IMR-90 (cell line): ENCODE measurements around the gene MIXL1. TPM values are rescaled to one million over a fixed set of nuclear protein-coding genes. Genes with fewer than 3 reads are reported as not detected.

Source experiments
- ATAC-seq: fragments of 200-7000 bp; cut with Tn5 transposase; 2 replicates; pipeline ENCODE4 v1.9.1; 2020; ENCODE audit warnings: low read depth, mild to moderate bottlenecking, moderate library complexity
- BruUV-seq: library from RNA; stranded (reverse); fragments of 400-500 nt; replicated peaks from 2 replicates; lab custom pipeline; 2021; lab: Mats Ljungman, UMichigan
- CTCF ChIA-PET: fragments of 300-600 bp; formaldehyde crosslinking; extraction: SDS; loops from one replicate; lab custom pipeline; 2021; ENCODE audit warnings: antibody characterized with exemption; lab: Yijun Ruan, JAX
- POLR2A ChIA-PET: fragments of 300-600 bp; sonication (Branson Sonifier 250); formaldehyde crosslinking; loops from one replicate; lab custom pipeline; 2022; ENCODE audit warnings: antibody characterized with exemption; ENCODE audit not compliant: unreplicated experiment; lab: Charles Lee
- DNase-seq: peaks from one replicate; pipeline ENCODE4 v3.0.0; 2013
- H2AFZ ChIP-seq: replicated peaks from 2 replicates; pipeline ENCODE3; 2013; ENCODE audit warnings: low read length, mild to moderate bottlenecking; ENCODE audit not compliant: poor library complexity
- H2AK5ac ChIP-seq: 2 replicates; pipeline ENCODE4 v1.6.1; 2013; ENCODE audit warnings: low read depth, low read length, inconsistent platforms
- H2AK9ac ChIP-seq: replicated peaks from 2 replicates; pipeline ENCODE3; 2013; ENCODE audit warnings: mild to moderate bottlenecking, low read depth, low read length, moderate library complexity; ENCODE audit not compliant: poor library complexity
- H2BK120ac ChIP-seq: 2 replicates; pipeline ENCODE4 v1.6.1; 2013; ENCODE audit warnings: low read depth, low read length, inconsistent platforms
- H2BK15ac ChIP-seq: 3 replicates; pipeline ENCODE4 v1.6.1; 2013; ENCODE audit warnings: low read depth, low read length, inconsistent platforms
- H2BK20ac ChIP-seq: 2 replicates; pipeline ENCODE4 v1.6.1; 2013; ENCODE audit warnings: low read depth, mild to moderate bottlenecking, inconsistent platforms, low read length, moderate library complexity
- H2BK5ac ChIP-seq: 2 replicates; pipeline ENCODE4 v1.6.1; 2013; ENCODE audit warnings: mild to moderate bottlenecking, low read depth, low read length, inconsistent platforms; ENCODE audit not compliant: poor library complexity, severe bottlenecking
- H3K14ac ChIP-seq: replicated peaks from 2 replicates; pipeline ENCODE4 v1.6.1; 2013; ENCODE audit warnings: low read depth, low read length, inconsistent platforms
- H3K18ac ChIP-seq: 2 replicates; pipeline ENCODE4 v1.6.1; 2013; ENCODE audit warnings: low read depth, low read length, control low read depth
- H3K23ac ChIP-seq: 2 replicates; pipeline ENCODE4 v1.6.1; 2013; ENCODE audit warnings: low read depth, low read length, inconsistent platforms
- H3K27ac ChIP-seq: 2 replicates; pipeline ENCODE4 v1.5.1; 2013; ENCODE audit warnings: mild to moderate bottlenecking, control low read depth, low read length; ENCODE audit not compliant: insufficient read depth
- H3K27me3 ChIP-seq: 2 replicates; pipeline ENCODE4 v1.6.1; 2013; ENCODE audit warnings: low read length; ENCODE audit not compliant: control insufficient read depth, insufficient read depth
- H3K36me3 ChIP-seq: 2 replicates; pipeline ENCODE4 v1.6.1; 2013; ENCODE audit warnings: low read length, mixed read lengths; ENCODE audit not compliant: control insufficient read depth, insufficient read depth
- H3K4ac ChIP-seq: 2 replicates; pipeline ENCODE4 v1.6.1; 2013; ENCODE audit warnings: low read depth, low read length, inconsistent platforms
- H3K4me1 ChIP-seq: 2 replicates; pipeline ENCODE4 v1.6.1; 2013; ENCODE audit warnings: low read length, mixed read lengths; ENCODE audit not compliant: control insufficient read depth, insufficient read depth
- H3K4me2 ChIP-seq: 2 replicates; pipeline ENCODE4 v1.6.1; 2013; ENCODE audit warnings: low read depth, mild to moderate bottlenecking, control low read depth, low read length, moderate library complexity
- H3K4me3 ChIP-seq: 2 replicates; pipeline ENCODE4 v1.5.1; 2013; ENCODE audit warnings: low read depth, mild to moderate bottlenecking, control low read depth, low read length, moderate library complexity; ENCODE audit not compliant: insufficient read depth
- H3K56ac ChIP-seq: 2 replicates; pipeline ENCODE4 v1.6.1; 2013; ENCODE audit warnings: low read length, inconsistent platforms; ENCODE audit not compliant: insufficient read depth; ENCODE audit errors: extremely low read depth
- H3K79me1 ChIP-seq, 2 experiments: 2 replicates each; pipeline ENCODE4 v1.6.1; 2013; ENCODE audit warnings: low read length in 2 of 2, inconsistent platforms in 1 of 2, low read depth in 1 of 2
- H3K9ac ChIP-seq: 2 replicates; pipeline ENCODE4 v1.6.1; 2013; ENCODE audit warnings: low read depth, low read length, control low read depth
- H3K9me1 ChIP-seq: 2 replicates; pipeline ENCODE4 v1.6.1; 2013; ENCODE audit warnings: low read length, inconsistent platforms; ENCODE audit not compliant: insufficient read depth
- H3K9me3 ChIP-seq: 2 replicates; pipeline ENCODE4 v1.6.1; 2013; ENCODE audit warnings: low read length; ENCODE audit not compliant: control insufficient read depth, insufficient read depth
- H4K20me1 ChIP-seq: 2 replicates; pipeline ENCODE4 v1.6.1; 2013; ENCODE audit warnings: low read length, inconsistent platforms; ENCODE audit not compliant: insufficient read depth
- H4K5ac ChIP-seq: 2 replicates; pipeline ENCODE4 v1.6.1; 2013; ENCODE audit warnings: mild to moderate bottlenecking, low read depth, low read length, control low read depth
- H4K8ac ChIP-seq, 2 experiments: 2 replicates each; pipeline ENCODE4 v1.6.1; 2013; ENCODE audit warnings: low read depth in 2 of 2, low read length in 2 of 2, control low read depth in 1 of 2, inconsistent platforms in 1 of 2
- H4K91ac ChIP-seq: 2 replicates; pipeline ENCODE4 v1.6.1; 2013; ENCODE audit warnings: low read depth, low read length, inconsistent platforms; ENCODE audit not compliant: insufficient read depth
- BHLHE40 ChIP-seq: fragments of 150-350 bp; IDR thresholded peaks from 2 replicates; pipeline ENCODE4 v1.6.1; 2016; ENCODE audit warnings: mild to moderate bottlenecking, low read depth, low read length
- CEBPB ChIP-seq: IDR thresholded peaks from 2 replicates; pipeline ENCODE4 v1.6.1; 2012; ENCODE audit warnings: low read depth, low read length, improper control_type of control experiment
- CHD1 ChIP-seq: IDR thresholded peaks from 2 replicates; pipeline ENCODE4 v1.6.1; 2012; ENCODE audit warnings: low read depth, low read length, improper control_type of control experiment
- CTCF ChIP-seq: conservative IDR thresholded peaks from 2 replicates; pipeline ENCODE4 v1.5.1; 2012; ENCODE audit warnings: mild to moderate bottlenecking, low read depth, low read length, improper control_type of control experiment
- ELK1 ChIP-seq: fragments of 150-350 bp; IDR thresholded peaks from 2 replicates; pipeline ENCODE4 v1.6.1; 2016; ENCODE audit warnings: low read depth, mild to moderate bottlenecking, low read length, moderate library complexity, borderline replicate concordance
- FOS ChIP-seq: fragments of 150-350 bp; IDR thresholded peaks from 2 replicates; pipeline ENCODE4 v1.6.1; 2016; ENCODE audit warnings: low read depth, low read length
- MAFK ChIP-seq: IDR thresholded peaks from 2 replicates; pipeline ENCODE4 v1.6.1; 2012; ENCODE audit warnings: low read depth, low read length, improper control_type of control experiment
- MAZ ChIP-seq: IDR thresholded peaks from 2 replicates; pipeline ENCODE4 v1.6.1; 2012; ENCODE audit warnings: low read depth, mild to moderate bottlenecking, low read length, improper control_type of control experiment, moderate library complexity, borderline replicate concordance
- MXI1 ChIP-seq: IDR thresholded peaks from 2 replicates; pipeline ENCODE4 v1.6.1; 2012; ENCODE audit warnings: low read depth, mild to moderate bottlenecking, low read length, moderate library complexity, borderline replicate concordance
- NFE2L2 ChIP-seq: fragments of 150-350 bp; IDR thresholded peaks from 2 replicates; pipeline ENCODE4 v1.6.1; 2016; ENCODE audit warnings: low read depth, mild to moderate bottlenecking, low read length
- POLR2A ChIP-seq: IDR thresholded peaks from 2 replicates; pipeline ENCODE4 v1.6.1; 2012; ENCODE audit warnings: mild to moderate bottlenecking, low read depth, low read length
- RAD21 ChIP-seq: IDR thresholded peaks from 2 replicates; pipeline ENCODE4 v1.6.1; 2012; ENCODE audit warnings: low read length, improper control_type of control experiment
- RCOR1 ChIP-seq: IDR thresholded peaks from 2 replicates; pipeline ENCODE4 v1.6.1; 2012; ENCODE audit warnings: mild to moderate bottlenecking, low read length, improper control_type of control experiment; ENCODE audit not compliant: insufficient replicate concordance
- RFX5 ChIP-seq: IDR thresholded peaks from 2 replicates; pipeline ENCODE4 v1.8.0; 2012; ENCODE audit warnings: low read depth, mild to moderate bottlenecking, low read length, moderate library complexity
- SMC3 ChIP-seq: fragments of 150-350 bp; IDR thresholded peaks from 2 replicates; pipeline ENCODE4 v1.6.1; 2016; ENCODE audit warnings: low read depth, mild to moderate bottlenecking, antibody characterized with exemption, low read length, moderate library complexity
- USF2 ChIP-seq: fragments of 150-350 bp; IDR thresholded peaks from 2 replicates; pipeline ENCODE4 v1.6.1; 2017; ENCODE audit warnings: mild to moderate bottlenecking, antibody characterized with exemption, low read length, low read depth
- WGBS, 2 experiments: methylation state at CpG; one replicate each; pipeline versions ENCODE4 v1.1.5 to v1.1.7; 2013; ENCODE audit warnings: missing lambda C conversion rate in 2 of 2; ENCODE audit not compliant: insufficient read length in 1 of 2; ENCODE audit errors: extremely low coverage in 2 of 2; 5-methylcytosine and 5-hydroxymethylcytosine counted together
- dilution Hi-C: fragments of 300-500 bp; cut with HindIII; formaldehyde crosslinking; loops from one replicate; pipeline ENCODE4 v1.14.3; 2018; ENCODE audit warnings: low sequenced_read_pairs; ENCODE audit not compliant: unreplicated experiment
- in situ Hi-C: fragments of 300-500 bp; cut with MboI; formaldehyde crosslinking; loops from 3 replicates; pipeline ENCODE4 v1.14.3; 2019; ENCODE audit warnings: low sequenced_read_pairs, inconsistent platforms, mixed read lengths
- intact Hi-C: fragments of 100-400 bp; cut with micrococcal nuclease; formaldehyde crosslinking; loops from 2 replicates; pipeline ENCODE4 v1.10.0; 2022
- polyA plus RNA-seq, 3 experiments: library from polyadenylated mRNA; depleted of rRNA; stranded (reverse); fragments of >200 nt; gene quantifications; 2 replicates each; pipeline ENCODE4 v1.2.3, GENCODE V29; 2012; ENCODE audit warnings: low replicate concordance in 1 of 3
- total RNA-seq: library from RNA; depleted of rRNA; stranded (reverse); fragments of >200 nt; gene quantifications from 2 replicates; pipeline ENCODE4 v1.2.3, GENCODE V29; 2012

The MIXL1 gene
- total and polyA plus RNA-seq, 2 of the 4 experiments (the other 2 are of a cell fraction): not detected

GRCh38 chr1:226215239-226215638 is 8.2 kb upstream of the MIXL1 start:
- no peak for ATAC-seq
- H2AK9ac ChIP-seq: no peak overlapping the region
- in situ Hi-C loops: no loop called here
- no peak overlapping the region for H2AK5ac ChIP-seq
- intact Hi-C loops: no loop called here
- H3K9me1 ChIP-seq: no peaks in the 10 kb centered on the region
- peak overlapping the region; percentile 13 for H2AFZ ChIP-seq
- no peak overlapping the region for H3K4me3 ChIP-seq
- ChIA-PET CTCF (no interaction called here), POLR2A (interaction anchor here (0.6 kb wide), 1 partner anchor 13 kb away, joined by 5 read pairs; no protein-coding TSS in a partner anchor)
- no peak overlapping the region for H2BK120ac ChIP-seq
- H3K9ac ChIP-seq: no peak overlapping the region
- H3K4ac ChIP-seq: no peak overlapping the region
- no peak overlapping the region for H4K8ac ChIP-seq
- no peak overlapping the region for H3K4me2 ChIP-seq
- H4K20me1 ChIP-seq: no peaks in the 10 kb centered on the region
- no peak for DNase-seq
- dilution Hi-C loops: no loop called here
- TF ChIP-seq FOS (no peak), BHLHE40 (no peak), NFE2L2 (no peak), USF2 (no peak), RCOR1 (no peak), CEBPB (no peak), RAD21 (no peak), POLR2A (no peak), ELK1 (no peak), CTCF (no peak), MAFK (no peak), SMC3 (no peak), RFX5 (no peak), MAZ (no peak), CHD1 (no peak), MXI1 (no peak)
- H2BK15ac ChIP-seq: no peak overlapping the region
- no TSS peak for BruUV-seq
- no peak overlapping the region for H3K27ac ChIP-seq
- H3K23ac ChIP-seq: no peak overlapping the region
- no peaks in the 10 kb centered on the region for H3K36me3 ChIP-seq
- H3K4me1 ChIP-seq: no peaks in the 10 kb centered on the region
- no peak overlapping the region for H4K91ac ChIP-seq
- H3K79me1 ChIP-seq: no peaks in the 10 kb centered on the region
- H3K27me3 ChIP-seq: peaks cover 12% of the 10 kb centered on the region
- WGBS, 2 experiments: no CpG with 5 or more reads among the region's 5 CpGs
- no peak overlapping the region for H2BK20ac ChIP-seq
- H2BK5ac ChIP-seq: no peak overlapping the region
- H3K56ac ChIP-seq: no peak overlapping the region
- no peak overlapping the region for H3K18ac ChIP-seq
- no peaks in the 10 kb centered on the region for H3K9me3 ChIP-seq
- no peak overlapping the region for H4K5ac ChIP-seq
- H3K14ac ChIP-seq: no peak overlapping the region
